AG04450 (cell line): ENCODE results near the gene UNC45B. TPM values are rescaled to one million over a fixed set of nuclear protein-coding genes. Genes with fewer than 3 reads are reported as not detected.

Source experiments
- CTCF ChIA-PET: fragments of 300-600, 350-600 bp; formaldehyde crosslinking; extraction: SDS; loops from one replicate; lab custom pipeline; 2022; ENCODE audit warnings: antibody characterized with exemption, inconsistent platforms; lab: Charles Lee
- POLR2A ChIA-PET: fragments of 350-600 bp; formaldehyde crosslinking; extraction: SDS; loops from one replicate; lab custom pipeline; 2021; ENCODE audit warnings: antibody characterized with exemption, inconsistent platforms; lab: Yijun Ruan, JAX
- DNase-seq: peaks from one replicate; pipeline ENCODE4 v3.0.0-alpha.2; 2011; ENCODE audit warnings: low read depth, low spot score
- H3K27ac ChIP-seq: one replicate; pipeline ENCODE4 v1.5.1; 2012; ENCODE audit warnings: low read depth, low read length, control low read depth
- H3K27me3 ChIP-seq: one replicate; pipeline ENCODE4 v1.6.0; 2012; ENCODE audit warnings: low read length; ENCODE audit not compliant: control insufficient read depth, insufficient read depth
- H3K4me3 ChIP-seq: 2 replicates; pipeline ENCODE4 v1.5.1; 2011; ENCODE audit warnings: mild to moderate bottlenecking, low read depth, low read length, control low read depth
- H3K9me3 ChIP-seq: 2 replicates; pipeline ENCODE4 v1.5.1; 2012; ENCODE audit warnings: low read length; ENCODE audit not compliant: control insufficient read depth, insufficient read depth
- polyA minus RNA-seq: library from RNA; depleted of rRNA, polyadenylated mRNA; stranded (reverse); fragments of >200 nt; gene quantifications from 2 replicates; pipeline ENCODE4 v1.2.3, GENCODE V29; 2011; rRNA and poly(A)+ RNA removed
- polyA plus RNA-seq: library from polyadenylated mRNA; depleted of rRNA; stranded (reverse); fragments of >200 nt; gene quantifications from 2 replicates; pipeline ENCODE4 v1.2.3, GENCODE V29; 2011; rRNA removed
- TF ChIP-seq, protein P1 (sequence below): IDR thresholded peaks from 2 replicates; pipeline ENCODE4 v1.5.1; 2011; ENCODE audit warnings: low read depth, low read length, control low read depth, inconsistent platforms

Gene UNC45B, protein sequence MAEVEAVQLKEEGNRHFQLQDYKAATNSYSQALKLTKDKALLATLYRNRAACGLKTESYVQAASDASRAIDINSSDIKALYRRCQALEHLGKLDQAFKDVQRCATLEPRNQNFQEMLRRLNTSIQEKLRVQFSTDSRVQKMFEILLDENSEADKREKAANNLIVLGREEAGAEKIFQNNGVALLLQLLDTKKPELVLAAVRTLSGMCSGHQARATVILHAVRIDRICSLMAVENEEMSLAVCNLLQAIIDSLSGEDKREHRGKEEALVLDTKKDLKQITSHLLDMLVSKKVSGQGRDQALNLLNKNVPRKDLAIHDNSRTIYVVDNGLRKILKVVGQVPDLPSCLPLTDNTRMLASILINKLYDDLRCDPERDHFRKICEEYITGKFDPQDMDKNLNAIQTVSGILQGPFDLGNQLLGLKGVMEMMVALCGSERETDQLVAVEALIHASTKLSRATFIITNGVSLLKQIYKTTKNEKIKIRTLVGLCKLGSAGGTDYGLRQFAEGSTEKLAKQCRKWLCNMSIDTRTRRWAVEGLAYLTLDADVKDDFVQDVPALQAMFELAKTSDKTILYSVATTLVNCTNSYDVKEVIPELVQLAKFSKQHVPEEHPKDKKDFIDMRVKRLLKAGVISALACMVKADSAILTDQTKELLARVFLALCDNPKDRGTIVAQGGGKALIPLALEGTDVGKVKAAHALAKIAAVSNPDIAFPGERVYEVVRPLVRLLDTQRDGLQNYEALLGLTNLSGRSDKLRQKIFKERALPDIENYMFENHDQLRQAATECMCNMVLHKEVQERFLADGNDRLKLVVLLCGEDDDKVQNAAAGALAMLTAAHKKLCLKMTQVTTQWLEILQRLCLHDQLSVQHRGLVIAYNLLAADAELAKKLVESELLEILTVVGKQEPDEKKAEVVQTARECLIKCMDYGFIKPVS
- not detected in 2 replicates for polyA plus RNA-seq
- polyA minus RNA-seq, result not detected in 2 replicates

DNA sequence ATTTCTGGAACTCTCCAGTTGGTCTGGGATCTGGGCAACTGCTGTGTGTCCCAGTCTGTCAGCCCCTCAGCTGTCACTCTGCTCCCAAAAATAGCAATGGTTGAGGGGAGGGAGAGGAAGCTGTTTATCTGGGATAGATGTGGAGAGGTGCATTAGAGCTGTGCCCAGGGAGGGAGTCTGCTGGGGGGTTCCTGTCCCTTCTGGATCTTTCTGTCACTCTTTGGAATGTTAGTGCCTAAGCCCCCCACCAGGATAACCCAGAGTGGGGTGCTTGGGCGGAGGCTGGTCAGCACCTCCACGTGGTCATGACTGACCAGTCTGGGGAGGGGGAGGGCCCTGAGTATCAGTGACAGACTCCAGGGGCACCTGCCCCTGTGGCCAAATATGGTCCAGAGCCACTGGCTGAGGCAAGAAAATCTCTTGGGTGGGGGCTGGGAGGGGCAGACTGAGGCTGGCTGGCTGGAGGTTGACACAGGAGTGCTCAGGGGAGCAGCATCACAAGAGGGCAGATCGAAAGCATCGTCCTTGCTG lies at the start of gene UNC45B:
UNC45B (plus strand) TSS at position 443 of the 531 bp plus-strand sequence. CDS start 447 bp downstream, outside the sequence.
- TF ChIP-seq, protein P1, sequence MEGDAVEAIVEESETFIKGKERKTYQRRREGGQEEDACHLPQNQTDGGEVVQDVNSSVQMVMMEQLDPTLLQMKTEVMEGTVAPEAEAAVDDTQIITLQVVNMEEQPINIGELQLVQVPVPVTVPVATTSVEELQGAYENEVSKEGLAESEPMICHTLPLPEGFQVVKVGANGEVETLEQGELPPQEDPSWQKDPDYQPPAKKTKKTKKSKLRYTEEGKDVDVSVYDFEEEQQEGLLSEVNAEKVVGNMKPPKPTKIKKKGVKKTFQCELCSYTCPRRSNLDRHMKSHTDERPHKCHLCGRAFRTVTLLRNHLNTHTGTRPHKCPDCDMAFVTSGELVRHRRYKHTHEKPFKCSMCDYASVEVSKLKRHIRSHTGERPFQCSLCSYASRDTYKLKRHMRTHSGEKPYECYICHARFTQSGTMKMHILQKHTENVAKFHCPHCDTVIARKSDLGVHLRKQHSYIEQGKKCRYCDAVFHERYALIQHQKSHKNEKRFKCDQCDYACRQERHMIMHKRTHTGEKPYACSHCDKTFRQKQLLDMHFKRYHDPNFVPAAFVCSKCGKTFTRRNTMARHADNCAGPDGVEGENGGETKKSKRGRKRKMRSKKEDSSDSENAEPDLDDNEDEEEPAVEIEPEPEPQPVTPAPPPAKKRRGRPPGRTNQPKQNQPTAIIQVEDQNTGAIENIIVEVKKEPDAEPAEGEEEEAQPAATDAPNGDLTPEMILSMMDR, result no peak
- ChIA-PET POLR2A (interaction anchor here (0.6 kb wide), 1 partner anchor 24 kb away, joined by 3 read pairs; no protein-coding TSS in a partner anchor), CTCF (interaction anchor here (1.4 kb wide), 1 partner anchor 392 kb away, joined by 6 read pairs; no protein-coding TSS in a partner anchor)
- DNase-seq, result no peak
- peaks cover 12% of the 10 kb centered on the region for H3K27me3 ChIP-seq
- H3K4me3 ChIP-seq, result no peak within 1 kb of the TSS
- H3K27ac ChIP-seq, result no peak within 1 kb of the TSS
- H3K9me3 ChIP-seq, result no peaks in the 10 kb centered on the region; the same call in 1 of the 2 replicates

- ChIA-PET CTCF (no interaction called here), POLR2A (no interaction called here)
- Histone ChIP-seq H3K27ac (no peak overlapping the region), H3K9me3 (no peaks in the 10 kb centered on the region), H3K4me3 (no peak overlapping the region), H3K27me3 (no peaks in the 10 kb centered on the region)
- no peak for DNase-seq
- TF ChIP-seq, protein P1, result no peak
These were observed 47.7 kb upstream of the UNC45B start for GRCh38 chr17:35099908-35100307.

GRCh38 chr17:35101036-35101435 lies 46.6 kb upstream of the UNC45B start:
- POLR2A ChIA-PET, result interaction anchor here (0.6 kb wide), 1 partner anchor 91 kb away, joined by 5 read pairs; no protein-coding TSS in a partner anchor
- no peaks in the 10 kb centered on the region for H3K27me3 ChIP-seq
- no peak overlapping the region for H3K27ac ChIP-seq
- TF ChIP-seq, protein P1, result no peak
- no peak for DNase-seq
- CTCF ChIA-PET, result no interaction called here
- no peak overlapping the region for H3K4me3 ChIP-seq
- no peaks in the 10 kb centered on the region for H3K9me3 ChIP-seq

DNA sequence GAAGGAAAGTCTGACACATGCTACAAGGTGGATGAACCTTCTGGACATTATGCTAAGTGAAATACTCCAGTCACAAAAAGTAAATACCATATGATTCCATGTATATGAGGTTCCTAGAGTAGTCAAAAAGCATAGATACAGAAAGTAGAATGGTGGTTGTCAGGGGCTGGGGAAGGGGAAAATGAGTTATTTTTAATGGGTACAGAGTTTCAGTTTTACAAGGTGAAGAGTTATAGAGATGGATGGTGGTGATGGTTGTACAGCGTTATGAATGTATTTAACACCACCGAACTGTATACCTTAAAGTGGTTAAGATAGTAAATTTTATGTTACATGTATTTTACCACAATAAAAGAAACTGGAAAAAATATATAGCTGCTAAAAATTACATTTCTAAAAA lies 45.9 kb upstream of the UNC45B start:
- Histone ChIP-seq H3K27me3 (no peaks in the 10 kb centered on the region), H3K27ac (no peak overlapping the region), H3K4me3 (no peak overlapping the region), H3K9me3 (no peaks in the 10 kb centered on the region)
- ChIA-PET POLR2A (interaction anchor here (0.6 kb wide), 1 partner anchor 91 kb away, joined by 5 read pairs; no protein-coding TSS in a partner anchor), CTCF (interaction anchor here (2.0 kb wide), 1 partner anchor 12 kb away, joined by 13 read pairs; no protein-coding TSS in a partner anchor)
- TF ChIP-seq, protein P1, result no peak
- no peak for DNase-seq
